ENCODE measurements around the gene CD3E.
A peak's percentile ranks its signal among the peaks of the same experiment; 100 is the strongest.

CD3E gene

GRCh38 chr11:118304568-118305248 lies at the start of gene CD3E:
Gene CD3E, plus strand, starts transcription at chr11:118304730. Its CDS starts 223 bp downstream, at chr11:118304953.
- DNase-seq: peak in 1 of 42 donors; percentile 9
- intact Hi-C loops (cut with DNase I): no loop called here

GRCh38 chr11:118258410-118258809 lies 46.1 kb upstream of the CD3E start:
- DNase-seq: no peak
- intact Hi-C loops (cut with DNase I): no loop called here

- intact Hi-C loops (cut with DNase I): no loop called here
- DNase-seq: no peak
Measured at GRCh38 chr11:118259138-118259537, 45.4 kb upstream of the CD3E start.

- DNase-seq: no peak
- intact Hi-C loops (cut with DNase I): no loop called here
Measured at GRCh38 chr11:118260353-118260752, 44.2 kb upstream of the CD3E start.

GRCh38 chr11:118263112-118263511 lies 41.4 kb upstream of the CD3E start:
- DNase-seq: no peak
- intact Hi-C loops (cut with DNase I): no loop called here

GRCh38 chr11:118263695-118264568 lies 40.6 kb upstream of the CD3E start, which contains the start of gene MPZL2:
Gene MPZL2, minus strand, starts transcription at chr11:118264297. Its CDS starts 144 bp downstream, at chr11:118264153.
- peak in 12 of 42 donors; percentile 2 to 47 (median 17) for DNase-seq
- intact Hi-C loops (cut with DNase I): no loop called here

- intact Hi-C loops (cut with DNase I): no loop called here
- no peak for DNase-seq
Measured at GRCh38 chr11:118264569-118265465, 39.7 kb upstream of the CD3E start.

- intact Hi-C loops (cut with DNase I): no loop called here
- no peak for DNase-seq
Measured at GRCh38 chr11:118265954-118266353, 38.6 kb upstream of the CD3E start.

GRCh38 chr11:118267486-118267885 lies 37.0 kb upstream of the CD3E start:
- DNase-seq: no peak
- intact Hi-C loops (cut with DNase I): no loop called here

GRCh38 chr11:118272001-118272400 lies 32.5 kb upstream of the CD3E start:
- intact Hi-C loops (cut with DNase I): no loop called here

GRCh38 chr11:118274186-118274585 lies 30.3 kb upstream of the CD3E start:
- intact Hi-C loops (cut with DNase I): no loop called here
- DNase-seq: no peak

More at GRCh38 chr11:118272001-118272400, 32.5 kb upstream of the CD3E start:
- DNase-seq: no peak

GRCh38 chr11:118275176-118275575 lies 29.4 kb upstream of the CD3E start:
- intact Hi-C loops (cut with DNase I): no loop called here
- DNase-seq: no peak

GRCh38 chr11:118276422-118276821 lies 28.1 kb upstream of the CD3E start:
- no peak for DNase-seq
- intact Hi-C loops (cut with DNase I): no loop called here

- no peak for DNase-seq
- intact Hi-C loops (cut with DNase I): no loop called here
Measured at GRCh38 chr11:118277312-118277711, 27.2 kb upstream of the CD3E start.

GRCh38 chr11:118281284-118281683 lies 23.2 kb upstream of the CD3E start:
- intact Hi-C loops (cut with DNase I): no loop called here

GRCh38 chr11:118282606-118283005 lies 21.9 kb upstream of the CD3E start:
- intact Hi-C loops (cut with DNase I): no loop called here
- no peak for DNase-seq

More at GRCh38 chr11:118281284-118281683, 23.2 kb upstream of the CD3E start:
- no peak for DNase-seq

GRCh38 chr11:118283037-118283636 lies 21.4 kb upstream of the CD3E start:
- intact Hi-C loops (cut with DNase I): no loop called here
- DNase-seq: no peak

GRCh38 chr11:118283756-118284350 lies 20.7 kb upstream of the CD3E start:
- DNase-seq: no peak
- intact Hi-C loops (cut with DNase I): no loop called here

Measured in head of caudate nucleus (tissue), 42 donors.